Heart left ventricle (tissue), 13 donors: ENCODE measurements around the gene DPP10.

Experiments
- POLR2A ChIP-seq, 2 donors: fragments of 450-650 bp; IDR thresholded peaks; one replicate each; pipeline ENCODE4 v1.6.1; 2017; ENCODE audit warnings: antibody characterized with exemption in 2 of 2, mild to moderate bottlenecking in 2 of 2, moderate library complexity in 2 of 2
- TF ChIP-seq, protein P1 (sequence below), 12 donors: fragments of 200-600 bp; sonication (generic) in 4 of 12; IDR thresholded peaks; one replicate each; pipeline versions ENCODE4 v1.5.0 to v1.8.0; 2018 to 2022; ENCODE audit warnings: antibody characterized with exemption in 12 of 12, mild to moderate bottlenecking in 5 of 12
- donor health status: ischemic (EF 13 %, LVEDD 7.1; RV severe dilation, severe dysfunction).
- donor health status: DM: no; HTN: yes; CAD: no.
- donor health status: DM: no; HTN: no; CAD: no.
- donor health status: ischemic (EF 25% LVEDD 6.9; RV normal size, moderate dysfunction).
- donor health status: ischemic (EF 25% LVEDD 5.7; RV mildly dilated, moderate dysfunction).
- donor health status: ischemic (EF 35%, LVEDD 5.7; RV mildly dilated, moderate dysfunction).
- donor health status: nonischemic (EF 11% LVEDD 7.7; RV severe dilation, severe dysfunction).
- donor health status: DM: yes; HTN: yes; CAD: no.
- donor health status: PGD.
- donor health status: ischemic (EF 29% LVEDD 5.4; RV normal size, mild dysfunction).
- donor health status: nonischemic (EF 23%, LVEDD 6.1; RV moderate dilation, normal function).

DNA sequence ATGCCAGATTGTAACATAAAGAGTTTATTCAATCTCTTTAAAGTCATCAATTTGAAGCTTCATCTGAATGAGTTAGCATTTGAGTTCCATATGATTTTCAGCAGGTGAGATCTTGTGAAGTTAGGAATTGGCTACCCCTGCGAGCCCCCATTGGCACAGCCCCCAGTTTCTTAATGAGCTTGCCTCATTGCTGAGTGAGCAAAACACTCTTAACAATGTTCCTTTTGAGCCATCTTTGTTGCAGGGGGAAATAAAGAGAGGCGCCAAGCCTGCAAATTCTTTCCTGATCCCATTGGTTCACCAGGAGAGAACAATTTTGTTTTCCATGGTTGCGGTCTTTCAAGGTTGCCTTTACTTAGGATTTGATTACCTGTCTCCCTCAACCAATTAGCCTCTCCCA is 18.7 kb downstream of the DPP10 start:
- TF ChIP-seq, protein P1, sequence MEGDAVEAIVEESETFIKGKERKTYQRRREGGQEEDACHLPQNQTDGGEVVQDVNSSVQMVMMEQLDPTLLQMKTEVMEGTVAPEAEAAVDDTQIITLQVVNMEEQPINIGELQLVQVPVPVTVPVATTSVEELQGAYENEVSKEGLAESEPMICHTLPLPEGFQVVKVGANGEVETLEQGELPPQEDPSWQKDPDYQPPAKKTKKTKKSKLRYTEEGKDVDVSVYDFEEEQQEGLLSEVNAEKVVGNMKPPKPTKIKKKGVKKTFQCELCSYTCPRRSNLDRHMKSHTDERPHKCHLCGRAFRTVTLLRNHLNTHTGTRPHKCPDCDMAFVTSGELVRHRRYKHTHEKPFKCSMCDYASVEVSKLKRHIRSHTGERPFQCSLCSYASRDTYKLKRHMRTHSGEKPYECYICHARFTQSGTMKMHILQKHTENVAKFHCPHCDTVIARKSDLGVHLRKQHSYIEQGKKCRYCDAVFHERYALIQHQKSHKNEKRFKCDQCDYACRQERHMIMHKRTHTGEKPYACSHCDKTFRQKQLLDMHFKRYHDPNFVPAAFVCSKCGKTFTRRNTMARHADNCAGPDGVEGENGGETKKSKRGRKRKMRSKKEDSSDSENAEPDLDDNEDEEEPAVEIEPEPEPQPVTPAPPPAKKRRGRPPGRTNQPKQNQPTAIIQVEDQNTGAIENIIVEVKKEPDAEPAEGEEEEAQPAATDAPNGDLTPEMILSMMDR (IDR thresholded peaks at IDR 0.05), result no peak
- no peak for TF ChIP-seq POLR2A (IDR thresholded peaks at IDR 0.05)
